GM12878 (cell line): ENCODE data around the gene UNC45A. TPM values are rescaled to one million over a fixed set of nuclear protein-coding genes. Genes with fewer than 3 reads are reported as not detected.

ENCODE experiments used
- ATAC-seq: fragments of 200-7000 bp; cut with Tn5 transposase; 3 replicates; pipeline ENCODE4 v1.9.1; 2020; ENCODE audit warnings: mild to moderate bottlenecking, moderate library complexity
- BruUV-seq: library from RNA; stranded (reverse); fragments of 400-500 nt; replicated peaks from 2 replicates; lab custom pipeline; 2021; lab: Mats Ljungman, UMichigan
- CTCF ChIA-PET: fragments of 300-600 bp; sonication (Branson Sonifier 250); formaldehyde crosslinking; extraction: SDS; loops from one replicate; lab custom pipeline; 2021; ENCODE audit warnings: inconsistent platforms; lab: Yijun Ruan, JAX
- POLR2A ChIA-PET: fragments of 350-600 bp; formaldehyde crosslinking; extraction: SDS; loops from one replicate; lab custom pipeline; 2021; ENCODE audit warnings: inconsistent platforms; lab: Charles Lee
- RAD21 ChIA-PET: fragments of 300-600 bp; sonication (Branson Sonifier 250); formaldehyde crosslinking; loops from one replicate; lab custom pipeline; 2023; ENCODE audit warnings: antibody characterized with exemption; ENCODE audit not compliant: unreplicated experiment; lab: Charles Lee
- SMC1A ChIA-PET: fragments of 300-600 bp; sonication (Branson Sonifier 250); formaldehyde crosslinking; loops from one replicate; lab custom pipeline; 2023; ENCODE audit not compliant: unreplicated experiment, uncharacterized antibody; lab: Charles Lee
- DNase-seq: peaks from one replicate; pipeline ENCODE4 v3.0.0-alpha.2; 2011; ENCODE audit warnings: low read depth, low spot score
- FAIRE-seq: peaks from 3 replicates; lab custom pipeline; 2011; peaks lifted over from hg19 to GRCh38; lab: Jason Lieb, UNC
- H2AFZ ChIP-seq: 2 replicates; pipeline ENCODE4 v1.6.0; 2011; ENCODE audit warnings: low read depth, low read length, control low read depth; ENCODE audit not compliant: control insufficient read depth
- H3K27ac ChIP-seq: 2 replicates; pipeline ENCODE4 v1.5.1; 2011; ENCODE audit warnings: control low read depth; ENCODE audit not compliant: control insufficient read depth, insufficient read depth
- H3K27me3 ChIP-seq, 2 experiments: replicated peaks in 1 of 2; 2 replicates each; pipeline versions ENCODE4 v1.6.0 to v1.6.1; 2011; ENCODE audit warnings: low read length in 1 of 2; ENCODE audit not compliant: control insufficient read depth in 2 of 2, insufficient read depth in 2 of 2
- H3K36me3 ChIP-seq, 2 experiments: 2 replicates each; pipeline ENCODE4 v1.5.1; 2011; ENCODE audit warnings: low read length in 1 of 2; ENCODE audit not compliant: control insufficient read depth in 2 of 2, insufficient read depth in 2 of 2
- H3K4me1 ChIP-seq: 2 replicates; pipeline ENCODE4 v1.6.1; 2011; ENCODE audit warnings: mild to moderate bottlenecking, low read length, moderate library complexity, mixed read lengths; ENCODE audit not compliant: control insufficient read depth, insufficient read depth
- H3K4me2 ChIP-seq: 2 replicates; pipeline ENCODE4 v1.6.0; 2011; ENCODE audit warnings: control low read depth; ENCODE audit not compliant: control insufficient read depth, insufficient read depth
- H3K4me3 ChIP-seq: fragments of 200-600 bp; sonication (generic); 2 replicates; pipeline ENCODE4 v1.5.1; 2016
- H3K79me2 ChIP-seq: 2 replicates; pipeline ENCODE4 v1.6.0; 2011; ENCODE audit warnings: low read length; ENCODE audit not compliant: control insufficient read depth, insufficient read depth
- H3K9ac ChIP-seq: 2 replicates; pipeline ENCODE4 v1.8.0; 2011; ENCODE audit warnings: low read length, control low read depth, mixed read lengths; ENCODE audit not compliant: control insufficient read depth, insufficient read depth
- H3K9me3 ChIP-seq: replicated peaks from 3 replicates; pipeline ENCODE4 v1.5.1; 2011; ENCODE audit warnings: mild to moderate bottlenecking, low read length; ENCODE audit not compliant: control insufficient read depth, insufficient read depth
- H4K20me1 ChIP-seq: 2 replicates; pipeline ENCODE4 v1.6.0; 2011; ENCODE audit not compliant: control insufficient read depth, insufficient read depth
- ASH2L ChIP-seq: fragments of 300-600, 200-600 bp; sonication (generic); IDR thresholded peaks from 2 replicates; pipeline ENCODE4 v1.6.1; 2017; ENCODE audit warnings: low read depth, mild to moderate bottlenecking, borderline replicate concordance
- CHD2 ChIP-seq: IDR thresholded peaks from 2 replicates; pipeline ENCODE4 v1.6.1; 2011; ENCODE audit warnings: low read depth, low read length, improper control_type of control experiment, borderline replicate concordance
- CUX1 ChIP-seq: IDR thresholded peaks from 2 replicates; pipeline ENCODE4 v1.6.1; 2012; ENCODE audit warnings: improper control_type of control experiment, low read depth, low read length; ENCODE audit not compliant: insufficient replicate concordance
- EED ChIP-seq: sonication (generic); IDR thresholded peaks from 2 replicates; pipeline ENCODE4 v1.6.1; 2016; ENCODE audit warnings: antibody characterized with exemption, low read depth
- IRF4 ChIP-seq: IDR thresholded peaks from 2 replicates; pipeline ENCODE4 v1.6.1; 2011; ENCODE audit warnings: low read depth, low read length
- JUNB ChIP-seq: IDR thresholded peaks from 2 replicates; pipeline ENCODE4 v1.6.1; 2016; ENCODE audit warnings: antibody characterized with exemption, mild to moderate bottlenecking
- NR2F1 ChIP-seq: fragments of 450-650 bp; conservative IDR thresholded peaks from 2 replicates; pipeline ENCODE4 v1.6.1; 2017; ENCODE audit warnings: mild to moderate bottlenecking
- RB1 ChIP-seq: fragments of 450-650 bp; formaldehyde crosslinking; IDR thresholded peaks from 2 replicates; pipeline ENCODE4 v1.6.1; 2017; ENCODE audit warnings: mild to moderate bottlenecking, borderline replicate concordance
- REST ChIP-seq: IDR thresholded peaks from 2 replicates; pipeline ENCODE4 v1.6.1; 2012; ENCODE audit warnings: mild to moderate bottlenecking, low read depth, low read length
- RFX5 ChIP-seq: IDR thresholded peaks from 2 replicates; pipeline ENCODE4 v1.6.1; 2011; ENCODE audit warnings: low read depth, low read length, improper control_type of control experiment
- SIX5 ChIP-seq: IDR thresholded peaks from 2 replicates; pipeline ENCODE4 v1.6.1; 2011; ENCODE audit warnings: mild to moderate bottlenecking, low read depth, low read length, moderate library complexity; ENCODE audit not compliant: severe bottlenecking
- ZNF592 ChIP-seq: fragments of 450-650 bp; IDR thresholded peaks from 2 replicates; pipeline ENCODE4 v1.6.1; 2017; ENCODE audit warnings: mild to moderate bottlenecking, moderate library complexity
- WGBS: methylation state at CpG from one replicate; pipeline ENCODE4 v1.1.6; 2016; ENCODE audit warnings: low lambda C conversion rate; ENCODE audit not compliant: insufficient replicate concordance, insufficient coverage; ENCODE audit errors: missing lambda C conversion rate; 5-methylcytosine and 5-hydroxymethylcytosine counted together
- in situ Hi-C: fragments of 300-500 bp; cut with MboI; formaldehyde crosslinking; loops from 9 replicates; pipeline ENCODE4 v1.14.3; 2018; ENCODE audit warnings: mixed read lengths
- intact Hi-C: fragments of 100-400 bp; cut with micrococcal nuclease; formaldehyde crosslinking; loops from one replicate; pipeline ENCODE4 v1.14.2; 2022; ENCODE audit not compliant: unreplicated experiment
- polyA plus RNA-seq, 11 experiments: library from polyadenylated mRNA; depleted of rRNA in 4 of 11; unstranded in 6 of 11; stranded (reverse) in 5 of 11; fragments of >200 nt; fragmentation: Nextera tagmentation in 4 of 11; fragmentation: Illumina TruSeq in 1 of 11; extraction: Ambion mirVana in 4 of 11; extraction: Trizol in 1 of 11; gene quantifications; 1 replicate in 1 of 11; 2 replicates in 10 of 11; pipeline versions ENCODE4 v1.2.1 to v1.2.3, GENCODE V29; 2011 to 2016; ENCODE audit warnings: inconsistent platforms in 2 of 11, missing spikeins in 2 of 11, low read depth in 1 of 11
- total RNA-seq, 4 experiments: library from RNA; depleted of rRNA in 3 of 4; stranded (reverse); fragments of >200 nt in 3 of 4; fragmentation: Illumina TruSeq in 1 of 4; extraction: Trizol in 1 of 4; gene quantifications; 2 replicates each; pipeline versions ENCODE4 v1.2.1 to v1.2.3, GENCODE V29; 2013 to 2021

UNC45A gene
- total and polyA plus RNA-seq, 10 of the 15 experiments (the other 5 are each of a cell fraction or from before 2014, with no cell fraction given) = 10.3 to 57.8 (median 40.5) TPM

GRCh38 chr15:90918835-90919234 is 16.2 kb upstream of the UNC45A start:
- H4K20me1 ChIP-seq = no peaks in the 10 kb centered on the region
- ChIA-PET POLR2A (interaction anchor here (1.0 kb wide), 1 partner anchor 15 kb away, joined by 3 read pairs; no protein-coding TSS in a partner anchor), SMC1A (interaction anchor here (0.9 kb wide), 1 partner anchor 16 kb away, joined by 3 read pairs; the partner anchor contains the start of gene MAN2A2), RAD21 (interaction anchor here (1.1 kb wide), 1 partner anchor 15 kb away, joined by 3 read pairs; the partner anchor contains the start of gene MAN2A2), CTCF (interaction anchor here (1.1 to 1.4 kb wide), 2 partner anchors 13 to 14 kb away, joined by 5 read pairs; partner anchors contain the start of gene HDDC3)
- no TSS peak for BruUV-seq
- FAIRE-seq = no peak
- no peaks in the 10 kb centered on the region for H3K9me3 ChIP-seq
- no peak overlapping the region for H3K4me3 ChIP-seq
- peaks cover 18% of the 10 kb centered on the region for H3K4me1 ChIP-seq
- H2AFZ ChIP-seq = no peak overlapping the region
- peaks cover 28 to 31% of the 10 kb centered on the region in 2 experiments for H3K36me3 ChIP-seq
- no peak overlapping the region for H3K9ac ChIP-seq
- intact Hi-C loops = no loop called here
- WGBS = 88% methylated on average over 6 of the region's 6 CpGs
- H3K79me2 ChIP-seq = no peaks in the 10 kb centered on the region
- ATAC-seq = no peak
- no peak for DNase-seq
- in situ Hi-C loops = no loop called here
- H3K4me2 ChIP-seq = no peak overlapping the region
- no peak overlapping the region for H3K27ac ChIP-seq
- no peaks in the 10 kb centered on the region for H3K27me3 ChIP-seq
- no peak for TF ChIP-seq REST
- TF ChIP-seq JUNB = no peak
- TF ChIP-seq RB1 = no peak
- no peak for TF ChIP-seq CHD2
- no peak for TF ChIP-seq EED
- no peak for TF ChIP-seq NR2F1
- no peak for TF ChIP-seq RFX5
- no peak for TF ChIP-seq ZNF592
- TF ChIP-seq CUX1 = no peak
- TF ChIP-seq IRF4 = no peak
- no peak for TF ChIP-seq ASH2L
- TF ChIP-seq SIX5 = no peak
